H9 (cell line): ENCODE data around the gene SLC36A4. TPM values are rescaled to one million over a fixed set of nuclear protein-coding genes. Genes with fewer than 3 reads are reported as not detected.

ENCODE experiments used
- DNase-seq: peaks from one replicate; pipeline ENCODE4 v3.0.0-alpha.2; 2017
- H2AFZ ChIP-seq: one replicate; pipeline ENCODE4 v1.6.1; 2013; ENCODE audit warnings: mild to moderate bottlenecking, low read length, control low read depth, moderate library complexity
- H2AK5ac ChIP-seq: 2 replicates; pipeline ENCODE4 v1.6.1; 2013; ENCODE audit warnings: low read length, control low read depth, mixed read lengths; ENCODE audit not compliant: insufficient read length
- H2BK120ac ChIP-seq: one replicate; pipeline ENCODE4 v1.6.1; 2013; ENCODE audit warnings: low read depth, mild to moderate bottlenecking, low read length, control low read depth, inconsistent platforms; ENCODE audit not compliant: poor library complexity, severe bottlenecking
- H2BK12ac ChIP-seq: 2 replicates; pipeline ENCODE4 v1.6.1; 2013; ENCODE audit warnings: low read length, control low read depth, mixed read lengths, low read depth; ENCODE audit not compliant: insufficient read length
- H2BK15ac ChIP-seq: 2 replicates; pipeline ENCODE4 v1.6.1; 2013; ENCODE audit warnings: low read depth, low read length, control low read depth
- H2BK20ac ChIP-seq: one replicate; pipeline ENCODE4 v1.6.1; 2013; ENCODE audit warnings: low read depth, mild to moderate bottlenecking, low read length, control low read depth, inconsistent platforms; ENCODE audit not compliant: poor library complexity, severe bottlenecking
- H2BK5ac ChIP-seq: 2 replicates; pipeline ENCODE4 v1.6.1; 2013; ENCODE audit warnings: low read length, control low read depth, mixed read lengths; ENCODE audit not compliant: insufficient read length
- H3K14ac ChIP-seq: 2 replicates; pipeline ENCODE4 v1.6.1; 2013; ENCODE audit warnings: low read length, control low read depth; ENCODE audit not compliant: insufficient read depth
- H3K18ac ChIP-seq: 2 replicates; pipeline ENCODE4 v1.6.1; 2013; ENCODE audit warnings: low read depth, mild to moderate bottlenecking, mixed read lengths, low read length, control low read depth; ENCODE audit not compliant: insufficient read length
- H3K23ac ChIP-seq: 2 replicates; pipeline ENCODE4 v1.6.1; 2013; ENCODE audit warnings: low read length, control low read depth, mixed read lengths, low read depth; ENCODE audit not compliant: insufficient read length
- H3K23me2 ChIP-seq: 2 replicates; pipeline ENCODE4 v1.6.1; 2013; ENCODE audit warnings: low read depth, mild to moderate bottlenecking, mixed read lengths, low read length, control low read depth; ENCODE audit not compliant: insufficient read length, poor library complexity, severe bottlenecking
- H3K27ac ChIP-seq: 2 replicates; pipeline ENCODE4 v1.5.1; 2013; ENCODE audit warnings: low read length, control low read depth, mixed read lengths, low read depth; ENCODE audit not compliant: insufficient read length
- H3K27me3 ChIP-seq: 2 replicates; pipeline ENCODE4 v1.6.1; 2013; ENCODE audit warnings: low read length, control low read depth, inconsistent platforms; ENCODE audit not compliant: insufficient read depth
- H3K4ac ChIP-seq: 2 replicates; pipeline ENCODE4 v1.6.1; 2013; ENCODE audit warnings: low read depth, mild to moderate bottlenecking, control low read depth, inconsistent platforms, low read length, moderate library complexity
- H3K4me1 ChIP-seq: 2 replicates; pipeline ENCODE4 v1.6.1; 2013; ENCODE audit warnings: low read length, control low read depth, inconsistent platforms; ENCODE audit not compliant: insufficient read depth
- H3K4me2 ChIP-seq: 2 replicates; pipeline ENCODE4 v1.6.1; 2013; ENCODE audit warnings: low read length, control low read depth, mixed read lengths; ENCODE audit not compliant: insufficient read length, insufficient read depth
- H3K56ac ChIP-seq: 2 replicates; pipeline ENCODE4 v1.6.1; 2013; ENCODE audit warnings: low read depth, mild to moderate bottlenecking, mixed read lengths, low read length, control low read depth; ENCODE audit not compliant: insufficient read length
- H3K79me1 ChIP-seq: 2 replicates; pipeline ENCODE4 v1.6.1; 2013; ENCODE audit warnings: low read depth, mild to moderate bottlenecking, moderate library complexity, low read length, control low read depth, inconsistent platforms; ENCODE audit not compliant: insufficient read depth, poor library complexity, severe bottlenecking
- H3K79me2 ChIP-seq: 2 replicates; pipeline ENCODE4 v1.6.1; 2013; ENCODE audit warnings: low read length, control low read depth, inconsistent platforms; ENCODE audit not compliant: insufficient read depth
- H3K9ac ChIP-seq: 2 replicates; pipeline ENCODE4 v1.6.1; 2013; ENCODE audit warnings: low read length, control low read depth, mixed read lengths; ENCODE audit not compliant: insufficient read length; ENCODE audit errors: extremely low read depth
- H3K9me3 ChIP-seq: one replicate; pipeline ENCODE4 v1.6.1; 2013; ENCODE audit warnings: low read depth, low read length, inconsistent platforms; ENCODE audit not compliant: control insufficient read depth
- H3T11ph ChIP-seq: one replicate; pipeline ENCODE4 v1.6.1; 2013; ENCODE audit warnings: mild to moderate bottlenecking, low read length, control low read depth, inconsistent platforms
- H4K20me1 ChIP-seq: one replicate; pipeline ENCODE4 v1.6.1; 2013; ENCODE audit not compliant: control insufficient read depth, insufficient read length, insufficient read depth
- H4K5ac ChIP-seq: 2 replicates; pipeline ENCODE4 v1.6.1; 2013; ENCODE audit warnings: low read depth, mild to moderate bottlenecking, mixed read lengths, low read length, control low read depth; ENCODE audit not compliant: insufficient read length
- H4K8ac ChIP-seq: replicated peaks from 2 replicates; pipeline ENCODE4 v1.6.1; 2013; ENCODE audit warnings: low read length, control low read depth, mixed read lengths, low read depth; ENCODE audit not compliant: insufficient read length
- H4K91ac ChIP-seq: 2 replicates; pipeline ENCODE4 v1.6.1; 2013; ENCODE audit warnings: low read depth, mild to moderate bottlenecking, moderate library complexity, mixed read lengths, low read length, control low read depth; ENCODE audit not compliant: insufficient read length
- H3K27ac Mint-ChIP-seq, 3 experiments: 2 replicates in 2 of 3; 3 replicates in 1 of 3; pipeline ENCODE4 v1.8.0; 2020 to 2021; ENCODE audit warnings: mixed read lengths in 3 of 3, mild to moderate bottlenecking in 1 of 3, moderate library complexity in 1 of 3
- H3K27me3 Mint-ChIP-seq: 2 replicates; pipeline ENCODE4 v1.8.0; 2021; ENCODE audit warnings: low read depth, mild to moderate bottlenecking, moderate library complexity, mixed read lengths
- H3K36me3 Mint-ChIP-seq, 3 experiments: 2 replicates in 2 of 3; 3 replicates in 1 of 3; pipeline ENCODE4 v1.8.0; 2020 to 2021; ENCODE audit warnings: low read depth in 3 of 3, mixed read lengths in 3 of 3; ENCODE audit not compliant: insufficient read depth in 1 of 3
- H3K4me1 Mint-ChIP-seq, 2 experiments: 2 replicates each; pipeline ENCODE4 v1.8.0; 2020; ENCODE audit warnings: mixed read lengths in 2 of 2
- H3K4me3 Mint-ChIP-seq, 2 experiments: 2 replicates in 1 of 2; 3 replicates in 1 of 2; pipeline ENCODE4 v1.8.0; 2020 to 2021; ENCODE audit warnings: mild to moderate bottlenecking in 2 of 2, mixed read lengths in 2 of 2, moderate library complexity in 1 of 2
- H3K9me3 Mint-ChIP-seq, 2 experiments: 2 replicates in 1 of 2; 3 replicates in 1 of 2; pipeline ENCODE4 v1.8.0; 2020; ENCODE audit warnings: mild to moderate bottlenecking in 2 of 2, mixed read lengths in 2 of 2, moderate library complexity in 1 of 2
- CTCF ChIP-seq: fragments of 200-600 bp; sonication (generic); conservative IDR thresholded peaks from 3 replicates; pipeline ENCODE4 v1.8.0; 2021; ENCODE audit warnings: antibody characterized with exemption, mild to moderate bottlenecking
- WGBS: extraction: QIAGEN DNeasy Blood & Tissue Kit; methylation state at CpG from one replicate; pipeline ENCODE4 v1.1.7; 2013; ENCODE audit warnings: missing lambda C conversion rate, low lambda C conversion rate, mixed read lengths; ENCODE audit not compliant: insufficient read length; ENCODE audit errors: extremely low coverage; 5-methylcytosine and 5-hydroxymethylcytosine counted together
- total RNA-seq: library from RNA; stranded (reverse); gene quantifications from 2 replicates; pipeline ENCODE4 v1.2.1, GENCODE V29; 2021

The SLC36A4 gene
- total RNA-seq, 1 experiment from 2014 or later, result 33.3 TPM

DNA sequence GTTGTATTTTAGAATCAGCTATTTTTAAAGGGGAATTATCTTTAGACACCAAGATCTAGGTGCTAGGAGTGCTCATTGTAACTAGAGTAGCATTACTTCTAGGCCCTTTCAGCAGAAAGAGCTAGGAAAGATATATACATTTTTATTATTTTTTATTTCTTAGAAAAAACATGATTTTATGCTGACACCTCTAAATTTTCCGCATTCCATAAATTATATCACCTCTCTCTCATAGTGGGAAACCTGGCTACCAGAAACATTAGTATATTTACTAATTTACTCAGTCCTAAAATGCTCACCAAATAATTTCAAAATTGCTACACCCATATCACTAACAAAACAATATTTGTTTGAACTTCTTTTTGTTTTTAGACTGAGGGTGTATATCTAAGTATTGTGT is 32.1 kb upstream of the SLC36A4 start:
- Histone ChIP-seq H3T11ph (no peak overlapping the region), H3K23me2 (no peaks in the 10 kb centered on the region), H3K18ac (no peak overlapping the region), H4K8ac (no peak overlapping the region), H2AK5ac (no peak overlapping the region), H3K4me1 (no peaks in the 10 kb centered on the region), H3K27ac (no peak overlapping the region), H4K20me1 (no peaks in the 10 kb centered on the region), H3K56ac (no peak overlapping the region), H3K4me2 (no peak overlapping the region), H3K27me3 (no peaks in the 10 kb centered on the region), H3K23ac (no peak overlapping the region), H2BK5ac (no peak overlapping the region), H3K9me3 (no peaks in the 10 kb centered on the region), H2AFZ (no peak overlapping the region), H4K91ac (no peak overlapping the region), H2BK20ac (no peak overlapping the region), H4K5ac (no peak overlapping the region), H2BK12ac (no peak overlapping the region), H2BK120ac (no peak overlapping the region), H3K79me1 (no peaks in the 10 kb centered on the region), H3K79me2 (no peaks in the 10 kb centered on the region), H3K9ac (no peak overlapping the region), H3K4ac (no peak overlapping the region), H2BK15ac (no peak overlapping the region), H3K14ac (no peak overlapping the region)
- no peak for DNase-seq
- no peaks in the 10 kb centered on the region; the same call in none of the 2 replicates for H3K27me3 Mint-ChIP-seq
- H3K9me3 Mint-ChIP-seq, result peaks cover 0 to 2% of the 10 kb centered on the region in 2 experiments; a peak in 1 of 5 replicates
- TF ChIP-seq CTCF, result no peak
- WGBS, result no CpG with 5 or more reads among the region's 1 CpG
- no peak overlapping the region for H3K27ac Mint-ChIP-seq
- peaks cover 2% of the 10 kb centered on the region in 2 experiments; a peak in 3 of 4 replicates for H3K4me1 Mint-ChIP-seq
- no peaks in the 10 kb centered on the region for H3K36me3 Mint-ChIP-seq
- H3K4me3 Mint-ChIP-seq, result no peak overlapping the region
